ENCODE data around the gene CA12. TPM values are rescaled to one million over a fixed set of nuclear protein-coding genes. Genes with fewer than 3 reads are reported as not detected.

Gene CA12
- 1 to 10 TPM in 1 of 2 donors, under 1 TPM in 1; 0.08 to 2.9 TPM for total RNA-seq
- 1 to 10 TPM in 1 of 2 donors, under 1 TPM in 1; 0.07 to 5.1 TPM for polyA plus RNA-seq

DNA sequence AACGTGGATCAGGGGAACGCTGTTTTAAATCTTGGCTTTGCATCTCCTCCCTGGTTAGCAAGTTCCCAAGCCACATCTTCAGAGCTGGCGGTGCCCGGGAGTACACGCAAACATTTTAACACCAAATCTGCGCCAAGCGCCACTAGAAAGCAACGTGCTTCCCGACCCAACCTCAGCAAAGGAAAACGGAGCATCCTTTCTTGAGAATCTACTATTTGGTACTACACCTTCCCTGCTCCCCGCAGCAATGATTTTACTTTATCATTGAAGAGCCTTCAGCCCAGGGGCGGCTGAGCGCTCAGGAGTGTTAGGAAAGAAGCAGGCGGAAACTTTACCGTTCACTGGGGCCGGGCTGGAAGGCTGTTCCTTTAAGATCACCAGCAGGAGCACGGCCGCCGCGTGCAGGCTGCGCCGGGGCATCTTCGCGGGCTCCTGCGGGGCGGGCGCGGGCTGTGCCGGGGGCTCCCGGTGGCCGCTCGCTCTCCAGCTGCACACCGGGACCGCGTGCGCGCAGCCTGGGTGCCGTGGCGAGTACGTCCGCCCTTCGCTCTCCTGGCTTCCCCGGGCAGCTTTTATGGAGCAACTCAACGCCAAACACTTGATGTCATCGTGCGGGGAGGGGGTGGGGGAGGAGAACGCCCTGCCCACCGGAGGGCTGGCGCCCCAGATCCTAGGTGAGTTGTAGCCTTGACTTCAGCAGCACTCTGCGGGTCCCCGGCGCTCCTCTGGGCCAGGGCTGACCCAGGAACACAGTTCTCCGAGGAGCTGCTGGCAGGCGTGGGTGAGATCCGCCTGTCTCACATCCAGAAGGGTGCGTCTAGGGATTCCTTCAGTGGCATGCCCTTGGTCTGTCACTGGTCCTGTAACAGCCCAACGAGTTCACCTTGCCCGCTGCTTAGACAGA is at the start of gene CA12:
CA12 (minus strand) TSS at position 546 of the 904 bp plus-strand sequence; CDS start at position 420, 126 bp downstream.
- H3K4me3 ChIP-seq (ENCODE audit: low read depth in 1 of 3, low read length in 3 of 3) = peak within 1 kb of the TSS; percentile 11 to 51 (median 42)
- WGBS = 4% methylated on average over 58 of the region's 58 CpGs
- peaks cover 0 to 14% (median 10%) of the 10 kb centered on the region in 4 donors for H3K4me1 ChIP-seq (ENCODE audit: control insufficient read depth in 4 of 4, insufficient read depth in 4 of 4, low read length in 3 of 4)
- TF ChIP-seq EGR1 (IDR thresholded peaks at IDR 0.05; ENCODE audit: low read depth in 2 of 2) (no peak), MAX (IDR thresholded peaks at IDR 0.05) (no peak), SP1 (IDR thresholded peaks at IDR 0.05) (peak; percentile 4)
- DNase-seq (ENCODE audit: low spot score) = peak; percentile 61
- H3K9me3 ChIP-seq (ENCODE audit: control insufficient read depth in 4 of 4, low read length in 3 of 4) = no peaks in the 10 kb centered on the region
- no peak within 1 kb of the TSS for H3K9ac ChIP-seq (ENCODE audit: low read depth in 1 of 2, low read length in 2 of 2)
- H3K27me3 ChIP-seq (ENCODE audit: control insufficient read depth in 4 of 4, insufficient read depth in 4 of 4, low read length in 3 of 4) = peaks cover 0 to 9% (median under 1%) of the 10 kb centered on the region in 4 donors
- H3K27ac ChIP-seq (ENCODE audit: low read depth in 1 of 2, low read length in 2 of 2) = no peak within 1 kb of the TSS
- H3K36me3 ChIP-seq (ENCODE audit: control insufficient read depth in 4 of 4, insufficient read depth in 3 of 4, low read depth in 1 of 4, low read length in 3 of 4) = no peaks in the 10 kb centered on the region

GRCh38 chr15:63430766-63431451 is 49.3 kb upstream of the CA12 start:
- TF ChIP-seq CTCF (IDR thresholded peaks at IDR 0.05; ENCODE audit: low read depth, low read length, missing input control) (no peak), EGR1 (IDR thresholded peaks at IDR 0.05; ENCODE audit: low read depth in 2 of 2) (no peak), RXRA (IDR thresholded peaks at IDR 0.05) (no peak), YY1 (IDR thresholded peaks at IDR 0.05) (no peak), MAX (IDR thresholded peaks at IDR 0.05) (no peak), GABPA (IDR thresholded peaks at IDR 0.05 in 1 of 2, conservative IDR thresholded peaks at IDR 0.05 in 1 of 2) (no peak), FOXA1 (IDR thresholded peaks at IDR 0.05) (no peak), NR2F2 (IDR thresholded peaks at IDR 0.05) (no peak)
- Histone ChIP-seq H3K27ac (ENCODE audit: low read depth in 1 of 2, low read length in 2 of 2) (no peak overlapping the region), H3K4me3 (ENCODE audit: low read depth in 1 of 3, low read length in 3 of 3) (no peak overlapping the region), H3K27me3 (ENCODE audit: control insufficient read depth in 4 of 4, insufficient read depth in 4 of 4, low read length in 3 of 4) (no peaks in the 10 kb centered on the region), H3K36me3 (ENCODE audit: control insufficient read depth in 4 of 4, insufficient read depth in 3 of 4, low read depth in 1 of 4, low read length in 3 of 4) (no peaks in the 10 kb centered on the region), H3K9me3 (ENCODE audit: control insufficient read depth in 4 of 4, low read length in 3 of 4) (no peaks in the 10 kb centered on the region), H3K4me1 (ENCODE audit: control insufficient read depth in 4 of 4, insufficient read depth in 4 of 4, low read length in 3 of 4) (no peaks in the 10 kb centered on the region), H3K9ac (ENCODE audit: low read depth in 1 of 2, low read length in 2 of 2) (no peak overlapping the region)
- 70% methylated on average over 6 of the region's 6 CpGs for WGBS
- DNase-seq (ENCODE audit: low spot score) = no peak

- no peak overlapping the region for H3K4me3 ChIP-seq (ENCODE audit: low read depth in 1 of 3, low read length in 3 of 3)
- H3K27ac ChIP-seq (ENCODE audit: low read depth in 1 of 2, low read length in 2 of 2) = no peak overlapping the region
- 94% methylated on average over 2 of the region's 2 CpGs for WGBS
- DNase-seq (ENCODE audit: low spot score) = no peak
- no peaks in the 10 kb centered on the region for H3K36me3 ChIP-seq (ENCODE audit: control insufficient read depth in 4 of 4, insufficient read depth in 3 of 4, low read depth in 1 of 4, low read length in 3 of 4)
- no peaks in the 10 kb centered on the region for H3K4me1 ChIP-seq (ENCODE audit: control insufficient read depth in 4 of 4, insufficient read depth in 4 of 4, low read length in 3 of 4)
- no peaks in the 10 kb centered on the region for H3K27me3 ChIP-seq (ENCODE audit: control insufficient read depth in 4 of 4, insufficient read depth in 4 of 4, low read length in 3 of 4)
- H3K9me3 ChIP-seq (ENCODE audit: control insufficient read depth in 4 of 4, low read length in 3 of 4) = no peaks in the 10 kb centered on the region
- no peak overlapping the region for H3K9ac ChIP-seq (ENCODE audit: low read depth in 1 of 2, low read length in 2 of 2)
- TF ChIP-seq ATF3 (IDR thresholded peaks at IDR 0.05) (no peak), JUND (IDR thresholded peaks at IDR 0.05) (no peak), FOXA2 (IDR thresholded peaks at IDR 0.05) (no peak), YY1 (IDR thresholded peaks at IDR 0.05) (no peak), MAX (IDR thresholded peaks at IDR 0.05) (no peak), ZBTB33 (IDR thresholded peaks at IDR 0.05) (no peak), RAD21 (IDR thresholded peaks at IDR 0.05) (no peak)
Observed at GRCh38 chr15:63426552-63426951, 44.9 kb upstream of the CA12 start.
